ENCODE results near the gene TSR3. TPM values are rescaled to one million over a fixed set of nuclear protein-coding genes. Genes with fewer than 3 reads are reported as not detected.

Gene TSR3
- total and polyA plus RNA-seq, 12 donors = 41.5 to 83.4 (median 56.0) TPM

- H3K4me1 ChIP-seq = peaks cover 21 to 45% (median 35%) of the 10 kb centered on the region in 9 donors
- no peaks in the 10 kb centered on the region for H3K9me3 ChIP-seq
- peak in 3 of 8 donors; percentile 0 to 3 (median 3) for ATAC-seq
- no peaks in the 10 kb centered on the region for H3K27me3 ChIP-seq
- H3K27ac ChIP-seq = peak overlapping the region; percentile 69 to 100 (median 84)
- H3K36me3 ChIP-seq = peaks cover 0 to 44% (median 23%) of the 10 kb centered on the region in 9 donors
- TF ChIP-seq CTCF (IDR thresholded peaks at IDR 0.05) = no peak
- WGBS, 2 donors = 11 to 17% methylated on average over 13 of the region's 13 CpGs
- no peak for DNase-seq
- intact Hi-C loops (cut with DNase I) = loop anchor here in 2 of 10 donors (5.0 to 10.0 kb wide), 3 partner anchors 41 to 101 kb away; partner anchors contain the start of genes GNPTG (in 1 of the 2), TSR3 (in 1 of the 2) and UNKL (in 1 of the 2)
- H3K4me3 ChIP-seq = peak overlapping the region; percentile 60 to 99 (median 84)
Observed at GRCh38 chr16:1311212-1311737, 40.4 kb downstream of the TSR3 start.

- H3K4me3 ChIP-seq = peak overlapping the region; percentile 60 to 99 (median 84)
- peak overlapping the region in 9 of 10 donors; percentile 70 to 100 (median 85) for H3K27ac ChIP-seq
- intact Hi-C loops (cut with DNase I) = loop anchor here in 2 of 10 donors (5.0 to 10.0 kb wide), 3 partner anchors 41 to 101 kb away; partner anchors contain the start of genes GNPTG (in 1 of the 2), TSR3 (in 1 of the 2) and UNKL (in 1 of the 2)
- peaks cover 0 to 40% (median 18%) of the 10 kb centered on the region in 9 donors for H3K36me3 ChIP-seq
- no peaks in the 10 kb centered on the region for H3K9me3 ChIP-seq
- 2 to 3% methylated on average over 14 of the region's 14 CpGs for WGBS, 2 donors
- ATAC-seq = no peak
- no peaks in the 10 kb centered on the region for H3K27me3 ChIP-seq
- TF ChIP-seq CTCF (IDR thresholded peaks at IDR 0.05) = no peak
- H3K4me1 ChIP-seq = peaks cover 21 to 45% (median 35%) of the 10 kb centered on the region in 9 donors
- DNase-seq = no peak
Observed at GRCh38 chr16:1310832-1311200, 40.9 kb downstream of the TSR3 start.

GRCh38 chr16:1309888-1310831, 41.5 kb downstream of the TSR3 start:
- Histone ChIP-seq H3K4me3 (peak overlapping the region; percentile 60 to 99 (median 84)), H3K9me3 (no peaks in the 10 kb centered on the region), H3K4me1 (peaks cover 21 to 45% (median 35%) of the 10 kb centered on the region in 9 donors), H3K27me3 (no peaks in the 10 kb centered on the region), H3K27ac (peak overlapping the region; percentile 70 to 100 (median 92)), H3K36me3 (peaks cover 0 to 33% (median 12%) of the 10 kb centered on the region in 9 donors)
- intact Hi-C loops (cut with DNase I) = loop anchor here in 3 of 10 donors (5.0 to 10.0 kb wide), 3 partner anchors 42 to 102 kb away; partner anchors contain the start of genes GNPTG (in 2 of the 3), TSR3 (in 2 of the 3) and UNKL (in 1 of the 3)
- ATAC-seq (no peak), DNase-seq (peak; percentile 40 to 55)
- TF ChIP-seq CTCF (IDR thresholded peaks at IDR 0.05) = no peak
- WGBS, 2 donors = 1 to 2% methylated on average over 51 to 77 of the region's 77 CpGs

Measured in heart right ventricle (tissue), 16 donors.